ENCODE measurements around the gene RAB31.

Gene RAB31

DNA sequence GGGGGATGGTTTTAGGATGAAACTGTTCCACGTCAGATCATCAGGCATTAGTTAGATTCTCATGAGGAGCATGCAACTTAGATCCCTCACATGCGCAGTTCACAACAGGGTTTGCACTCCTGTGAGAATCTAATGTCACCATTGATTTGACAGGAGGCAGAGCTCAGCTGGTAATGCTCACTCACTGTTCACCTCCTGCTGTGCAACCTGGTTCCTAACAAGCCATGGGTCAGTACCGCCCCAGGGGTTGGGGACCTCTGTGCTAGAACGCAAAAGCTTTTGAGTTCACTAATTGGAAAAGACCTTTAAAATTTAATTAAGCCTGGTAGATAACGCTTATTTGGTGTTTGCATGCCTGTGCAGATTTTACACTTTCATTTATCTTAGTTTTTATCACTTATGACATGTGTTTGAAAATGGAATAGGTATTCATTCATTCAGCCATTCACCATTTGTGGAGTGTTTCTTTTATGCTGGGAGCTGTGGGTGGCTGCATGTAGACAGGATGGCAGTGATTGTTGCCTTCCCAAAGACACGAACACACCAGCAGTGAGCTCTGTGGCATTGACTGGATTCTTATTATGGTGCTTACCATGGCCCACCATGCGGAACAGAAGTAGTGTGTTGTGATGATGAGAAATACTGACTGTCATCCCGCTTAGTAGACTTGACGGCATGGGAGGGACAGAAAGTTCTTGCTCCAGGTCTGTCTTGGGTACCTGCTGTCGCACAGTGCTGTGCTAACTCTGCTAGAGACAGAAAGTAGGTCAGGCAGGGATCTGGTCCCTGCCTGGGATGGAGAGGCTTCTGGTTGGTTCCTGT is 6.4 kb downstream of the RAB31 start:
- DNase-seq: no peak

DNA sequence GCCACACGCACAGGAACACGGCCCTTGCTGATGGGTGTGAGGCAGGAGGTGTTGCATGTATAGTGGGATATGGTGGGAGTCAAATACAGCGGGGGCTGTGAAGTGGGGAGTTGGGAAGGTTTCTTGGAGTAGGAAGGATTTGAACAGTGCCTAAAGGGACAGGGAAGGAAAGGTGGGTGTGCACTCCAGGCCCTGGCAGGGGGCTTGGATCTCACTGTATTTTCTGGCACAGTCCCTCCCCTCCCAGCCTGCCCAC is 6.9 kb downstream of the RAB31 start:
- no peak for DNase-seq

DNA sequence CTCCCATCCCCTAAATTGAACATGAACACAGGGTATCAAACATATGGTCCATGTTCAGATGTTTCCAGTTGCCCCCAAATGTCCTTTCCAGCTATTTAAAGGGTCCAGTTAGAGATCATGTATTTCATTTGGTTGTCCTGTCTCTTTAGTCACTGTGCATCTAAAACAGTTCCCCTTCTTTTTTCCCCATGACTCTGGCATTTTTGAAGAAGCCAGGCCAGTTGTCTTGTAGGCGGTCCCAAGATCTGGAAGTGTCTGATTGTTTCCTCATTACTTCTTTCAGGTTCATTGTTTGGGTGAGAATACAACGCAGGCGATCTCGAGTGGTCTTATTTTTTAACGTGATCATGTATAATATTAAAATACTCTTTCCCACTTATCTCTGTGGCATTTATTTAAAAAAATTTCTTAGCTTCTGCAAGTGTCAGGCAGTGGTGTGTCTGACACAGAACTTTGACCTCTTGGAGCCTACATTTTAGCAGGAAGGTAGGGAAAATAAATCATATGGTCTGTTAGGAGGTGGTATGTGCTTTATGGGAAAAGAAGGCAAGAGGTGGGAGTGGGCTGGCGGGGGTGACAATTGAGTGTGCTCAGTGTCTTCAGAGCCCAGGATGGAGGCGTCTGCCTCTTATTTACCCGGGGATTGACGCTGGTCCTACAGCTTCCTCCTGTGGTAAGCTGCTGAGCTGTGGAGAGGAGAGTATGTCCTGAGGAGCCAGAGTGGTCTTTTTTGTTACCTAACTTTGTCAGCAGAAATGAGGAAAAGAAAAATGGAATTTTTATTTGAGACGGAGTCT is 8.1 kb downstream of the RAB31 start:
- DNase-seq: no peak

DNA sequence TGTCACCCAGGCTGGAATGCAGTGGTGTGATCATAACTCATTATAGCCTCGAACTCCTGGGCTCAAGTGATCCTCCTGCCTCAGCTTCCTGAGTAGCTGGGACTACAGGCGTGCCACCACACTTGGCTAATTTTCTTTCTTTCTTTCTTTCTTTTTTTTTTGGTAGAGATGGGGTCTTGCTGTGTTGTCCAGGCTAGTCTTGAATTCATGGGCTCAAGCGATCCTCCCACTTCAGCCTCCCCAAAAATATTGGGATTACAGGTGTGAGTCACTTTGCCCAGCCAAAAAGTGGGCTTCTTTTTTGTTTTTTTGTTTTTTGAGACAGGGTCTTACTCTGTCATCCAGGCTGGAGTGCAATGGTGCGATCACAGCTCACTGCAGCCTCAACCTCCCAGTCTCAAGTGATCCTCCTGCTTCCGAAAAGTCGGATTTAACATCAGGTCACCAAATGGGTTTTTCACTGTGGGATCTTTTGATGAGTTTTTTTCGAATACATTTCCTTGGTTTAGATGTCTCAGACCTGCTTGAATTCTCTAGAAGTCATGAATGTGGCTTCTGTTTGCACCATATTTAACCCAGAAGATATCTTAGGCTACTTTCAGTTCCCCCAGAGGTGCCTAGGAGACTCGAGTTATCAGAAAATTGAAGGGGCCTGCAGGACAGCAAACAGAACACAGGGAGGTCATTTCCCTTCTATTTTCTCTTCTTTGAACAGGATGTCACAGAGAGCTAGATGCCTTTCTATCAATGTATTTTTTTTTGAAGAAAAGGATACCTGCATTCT is 8.9 kb downstream of the RAB31 start:
- DNase-seq: no peak

DNA sequence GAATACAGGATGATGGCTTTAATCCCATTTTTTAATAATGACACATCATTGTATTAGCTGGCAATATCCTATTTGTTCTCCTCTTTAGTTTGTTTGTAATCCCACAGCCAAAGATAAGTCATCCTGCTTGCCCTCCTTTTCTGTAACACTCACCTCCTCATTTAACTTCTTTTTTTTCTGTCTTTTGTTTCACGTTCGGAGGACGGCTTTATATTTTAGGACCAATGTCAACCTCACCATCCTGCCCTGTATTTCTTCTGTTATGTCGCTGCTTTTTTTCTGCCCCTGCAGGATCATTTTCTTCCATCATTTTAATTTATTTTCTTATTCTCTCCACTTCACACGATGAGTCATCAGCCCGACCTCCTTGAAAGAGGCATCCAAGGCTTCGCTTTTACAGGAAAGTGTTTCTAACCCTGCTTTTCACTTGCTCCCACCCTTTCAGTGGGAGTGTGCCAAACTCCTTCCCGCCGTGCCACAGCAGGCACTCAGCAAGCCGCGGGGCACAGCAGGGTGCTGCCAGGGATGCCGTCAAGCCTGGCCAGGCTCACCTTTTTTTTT is 11.4 kb downstream of the RAB31 start:
- no peak for DNase-seq

DNA sequence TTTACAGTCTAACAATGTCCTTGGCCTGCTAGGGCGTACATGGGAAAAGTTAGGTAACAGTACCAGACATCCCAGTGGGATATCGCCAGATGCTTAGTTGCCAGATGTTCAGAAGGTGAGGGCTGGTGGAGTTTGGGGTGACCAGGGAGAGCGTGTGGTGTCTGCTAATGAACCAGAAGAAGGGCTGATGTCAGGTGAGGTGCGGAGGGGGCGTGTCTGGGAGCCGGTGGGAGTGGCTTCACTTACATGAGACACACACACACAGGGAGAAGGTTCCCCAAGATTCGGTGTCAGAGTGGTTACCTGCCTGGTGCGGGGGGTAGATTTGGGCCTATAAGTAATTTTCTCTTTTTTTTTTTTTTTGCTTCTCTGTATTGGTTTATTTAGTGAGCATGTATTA is 12.2 kb downstream of the RAB31 start:
- DNase-seq: no peak

DNA sequence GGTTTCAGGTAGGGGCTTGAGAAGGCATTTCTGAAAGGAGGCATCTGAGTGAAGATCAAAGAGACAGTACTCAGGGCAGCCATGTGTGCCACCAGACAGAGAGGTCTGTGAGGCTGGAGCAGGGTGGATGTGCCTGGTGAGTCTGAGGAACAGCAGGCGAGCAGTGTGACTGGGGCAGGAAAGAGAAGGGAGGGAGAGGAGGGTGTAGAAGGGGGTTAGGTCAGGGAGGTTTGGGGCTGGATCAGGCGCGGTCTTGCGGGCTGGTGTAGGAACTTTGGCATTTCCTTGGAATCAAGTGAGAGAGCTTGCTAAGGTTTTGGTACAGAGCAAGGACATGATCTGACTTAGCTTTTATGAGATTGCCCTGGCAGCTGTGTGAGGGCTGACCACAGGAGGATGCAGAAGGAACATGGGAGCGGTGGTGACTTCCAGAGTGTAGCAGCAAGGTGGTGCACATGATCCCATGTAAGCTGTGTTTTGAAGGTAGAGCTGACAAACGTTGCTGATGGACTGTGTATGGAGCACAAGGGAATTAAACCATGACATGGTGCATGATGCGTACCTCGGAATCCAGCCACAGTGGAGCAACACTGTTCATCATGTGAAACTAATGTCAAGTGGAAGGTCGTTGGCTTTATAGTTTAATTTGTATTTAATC is 13.9 kb downstream of the RAB31 start:
- no peak for DNase-seq

DNA sequence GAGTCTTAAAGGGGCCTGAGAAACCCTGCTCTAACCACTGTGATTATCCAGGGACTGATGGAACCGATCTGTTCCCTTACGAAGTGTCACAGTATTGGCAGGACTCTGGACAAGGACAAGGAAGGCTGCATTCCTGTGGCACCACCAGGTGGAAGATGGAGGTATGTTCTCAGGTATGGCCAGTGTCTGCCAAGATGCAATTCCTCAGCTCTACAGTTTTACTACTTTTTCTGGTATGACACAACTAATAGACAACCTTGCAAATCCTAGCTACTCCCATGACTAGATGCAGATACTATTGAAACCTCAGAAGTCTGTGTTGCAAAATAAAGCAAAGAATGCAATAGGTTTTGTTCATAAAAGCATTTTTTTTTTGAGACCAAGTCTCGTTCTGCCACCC is 14.6 kb downstream of the RAB31 start:
- no peak for DNase-seq

DNA sequence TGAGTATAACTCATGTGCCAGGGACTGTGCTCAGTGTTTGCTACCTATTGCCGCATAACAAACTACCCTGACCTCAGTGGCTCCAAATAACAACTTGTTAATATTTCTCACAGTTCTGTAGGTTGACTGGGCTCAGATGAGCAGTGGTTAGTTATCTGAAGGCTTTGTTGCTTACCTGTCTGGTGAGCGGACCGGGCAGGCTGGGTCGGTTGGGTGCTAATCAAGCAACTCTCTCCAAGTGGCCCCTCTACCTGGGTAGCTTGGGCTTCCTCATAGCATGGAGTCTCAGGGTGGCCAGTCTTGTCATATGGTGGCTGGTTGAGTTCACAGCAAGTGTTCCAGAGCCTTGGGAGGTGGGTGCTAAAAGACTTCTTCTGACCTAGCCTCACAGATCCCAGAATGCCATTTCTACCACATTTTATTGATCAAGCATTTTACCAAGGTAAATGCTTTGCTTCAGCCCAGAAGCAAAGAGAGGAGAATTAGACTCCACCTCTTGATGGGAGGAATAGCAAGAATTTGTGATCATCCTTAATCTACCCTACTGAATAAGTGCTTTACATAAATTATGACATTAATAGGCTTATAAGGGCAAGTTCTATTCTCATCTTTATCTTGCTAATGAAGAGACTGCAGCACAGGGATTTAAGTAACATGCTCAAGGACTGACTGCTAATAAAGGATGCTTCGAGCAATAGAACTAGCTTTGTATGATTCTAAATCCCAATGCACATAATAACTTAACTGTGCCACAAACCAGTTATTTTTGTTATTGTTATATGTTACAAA is 16.9 kb downstream of the RAB31 start:
- DNase-seq: no peak

DNA sequence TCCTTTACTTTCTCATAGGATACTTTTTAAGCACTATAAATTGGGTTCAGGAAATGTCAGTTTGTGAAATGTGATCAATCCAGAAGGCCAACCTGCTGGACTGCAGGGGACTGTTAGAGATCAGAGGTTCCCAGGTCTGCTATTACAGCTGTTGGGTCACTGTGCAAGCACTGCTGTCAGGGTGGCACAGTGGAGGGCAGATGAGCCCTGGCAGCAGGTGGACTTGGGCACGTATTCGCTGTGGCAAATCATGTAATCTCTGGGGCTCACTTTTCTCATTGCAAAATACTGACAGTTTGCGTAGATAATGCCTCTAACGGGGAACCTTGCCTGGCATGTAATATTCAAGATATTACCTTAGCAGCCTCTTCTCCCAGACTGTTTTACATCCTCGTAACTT is 18.1 kb downstream of the RAB31 start:
- no peak for DNase-seq

DNA sequence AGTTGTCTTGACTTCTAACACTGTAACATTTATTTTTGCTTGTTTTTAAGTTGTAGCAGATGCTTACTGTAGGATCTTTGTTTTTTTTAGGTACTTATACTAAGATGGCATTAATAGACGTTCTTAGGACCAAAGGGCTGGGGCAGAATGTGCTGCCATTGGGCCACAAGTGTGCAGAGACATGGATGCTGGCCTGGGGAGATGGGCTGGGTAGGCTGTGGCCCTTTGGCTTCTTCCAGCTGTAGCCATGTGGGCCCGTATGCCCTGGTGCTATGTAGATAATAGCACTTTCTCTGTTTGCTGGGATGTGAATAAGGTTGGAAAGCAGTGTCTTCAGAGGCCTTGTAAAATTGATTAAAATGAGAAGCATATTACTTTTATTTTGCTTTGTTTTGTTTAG is 18.8 kb downstream of the RAB31 start:
- no peak for DNase-seq

DNA sequence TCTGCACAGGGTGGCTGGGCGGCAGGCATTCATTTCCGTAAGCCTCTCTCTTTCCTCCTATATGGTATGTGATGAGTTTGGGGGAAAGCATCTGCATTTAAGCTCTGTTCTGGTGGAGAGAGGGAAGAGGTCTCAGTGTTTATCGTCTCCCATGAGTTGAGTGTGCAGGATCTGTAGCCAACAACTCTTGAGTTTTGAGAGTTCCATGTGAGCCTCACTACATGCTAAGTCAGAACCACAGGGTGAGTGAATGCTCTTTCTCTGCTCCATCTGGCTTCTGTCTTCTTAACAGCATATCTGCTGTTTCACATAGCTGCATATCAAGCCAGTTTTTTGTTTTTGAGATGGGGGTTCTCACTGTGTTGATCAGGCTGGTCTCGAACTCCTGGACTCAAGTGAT is 22.7 kb downstream of the RAB31 start:
- DNase-seq: no peak

DNA sequence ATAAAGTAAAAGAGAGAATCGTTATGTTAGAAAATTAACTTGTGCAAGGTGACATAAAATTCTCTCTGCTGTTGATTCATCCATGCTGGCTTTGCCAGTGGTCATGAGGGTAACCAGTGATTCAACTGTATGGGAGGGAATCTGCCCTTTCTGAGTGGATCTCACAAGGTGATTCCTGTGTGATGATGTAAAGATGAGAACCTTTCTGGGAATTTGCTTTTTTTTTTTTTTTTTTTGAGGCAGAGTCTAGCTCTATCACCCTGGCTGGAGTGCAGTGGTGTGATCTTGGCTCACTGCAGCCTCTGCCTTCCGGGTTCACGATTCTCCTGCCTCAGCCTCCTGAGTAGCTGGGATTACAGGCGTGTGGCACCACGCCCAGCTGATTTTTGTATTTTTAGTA is 23.3 kb downstream of the RAB31 start:
- DNase-seq: no peak

DNA sequence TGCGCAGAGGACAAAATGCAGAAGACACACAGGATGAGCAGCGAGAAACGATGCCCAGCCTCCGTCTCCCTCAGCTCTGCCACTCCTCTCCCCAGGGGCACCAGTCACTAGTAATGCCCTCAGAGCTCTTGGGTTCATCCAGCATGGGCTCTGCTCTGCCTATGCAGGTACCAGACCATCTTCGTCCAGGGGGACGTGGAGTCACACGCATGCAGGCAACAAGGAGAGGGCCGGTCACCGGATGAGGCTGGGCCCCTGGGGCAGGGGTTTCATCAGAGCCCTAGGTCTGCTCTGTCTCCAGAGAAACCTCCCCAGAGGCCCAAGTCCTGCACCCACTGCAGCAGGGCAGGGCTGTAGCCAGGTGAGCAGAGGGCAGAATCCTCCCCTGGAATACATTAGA is 23.9 kb downstream of the RAB31 start:
- DNase-seq: no peak

DNA sequence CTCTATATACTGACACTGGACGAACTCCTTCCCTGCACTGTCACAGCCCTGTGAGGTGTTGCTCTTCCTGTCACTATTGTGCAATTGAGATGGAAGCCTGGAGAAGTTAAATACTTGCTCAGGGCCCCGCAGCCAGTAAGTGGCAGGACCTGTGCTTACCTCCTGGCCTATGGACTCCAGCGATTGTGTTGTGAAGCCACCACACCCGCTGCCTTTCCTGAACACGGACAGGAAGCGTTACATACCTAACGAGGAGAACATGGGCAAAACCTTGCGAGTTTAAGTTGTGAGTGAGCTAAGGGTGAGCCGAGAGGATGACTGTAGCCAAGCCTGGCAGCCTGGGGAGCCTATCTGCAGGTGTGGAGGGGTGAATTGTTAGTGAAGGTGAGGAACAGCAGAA is 26.1 kb downstream of the RAB31 start:
- DNase-seq: no peak

DNA sequence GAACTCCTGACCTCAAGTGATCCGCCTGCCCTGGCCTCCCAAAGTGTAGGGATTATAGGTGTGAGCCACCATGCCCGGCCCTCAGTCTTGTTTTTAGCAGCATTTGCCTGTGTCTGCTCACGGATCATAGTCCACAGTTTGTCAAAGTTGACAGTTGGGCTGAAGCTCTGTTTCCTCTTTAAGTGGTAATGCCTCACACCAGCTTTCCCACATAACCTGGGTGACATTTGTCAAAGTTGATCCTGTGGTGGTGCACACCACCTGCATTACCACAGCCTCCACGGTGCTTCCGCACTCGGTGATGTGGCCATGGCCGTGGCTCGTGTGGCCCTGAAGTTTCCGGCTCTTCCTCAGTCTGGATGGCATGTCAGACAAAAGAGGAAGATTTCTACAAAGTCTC is 27.1 kb downstream of the RAB31 start:
- DNase-seq: no peak

DNA sequence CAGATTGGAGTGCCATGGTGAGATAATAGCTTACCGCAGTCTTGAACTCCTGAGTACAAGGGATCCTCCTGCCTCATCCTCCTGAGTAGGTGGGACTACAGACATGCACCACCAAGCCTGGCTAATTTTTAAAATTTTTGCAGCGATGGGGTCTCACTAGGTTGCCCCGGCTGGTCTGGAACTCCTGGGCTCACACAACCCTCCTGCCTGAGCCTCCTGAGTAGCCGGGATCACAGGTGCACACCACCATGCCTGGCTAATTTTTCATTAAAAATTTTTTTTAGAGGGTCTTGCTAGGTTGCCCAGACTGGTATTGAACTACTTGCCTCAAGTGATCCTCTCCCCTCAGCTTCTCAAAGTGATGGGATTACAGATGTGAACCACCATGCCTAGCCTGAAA is 27.8 kb downstream of the RAB31 start:
- DNase-seq: no peak

DNA sequence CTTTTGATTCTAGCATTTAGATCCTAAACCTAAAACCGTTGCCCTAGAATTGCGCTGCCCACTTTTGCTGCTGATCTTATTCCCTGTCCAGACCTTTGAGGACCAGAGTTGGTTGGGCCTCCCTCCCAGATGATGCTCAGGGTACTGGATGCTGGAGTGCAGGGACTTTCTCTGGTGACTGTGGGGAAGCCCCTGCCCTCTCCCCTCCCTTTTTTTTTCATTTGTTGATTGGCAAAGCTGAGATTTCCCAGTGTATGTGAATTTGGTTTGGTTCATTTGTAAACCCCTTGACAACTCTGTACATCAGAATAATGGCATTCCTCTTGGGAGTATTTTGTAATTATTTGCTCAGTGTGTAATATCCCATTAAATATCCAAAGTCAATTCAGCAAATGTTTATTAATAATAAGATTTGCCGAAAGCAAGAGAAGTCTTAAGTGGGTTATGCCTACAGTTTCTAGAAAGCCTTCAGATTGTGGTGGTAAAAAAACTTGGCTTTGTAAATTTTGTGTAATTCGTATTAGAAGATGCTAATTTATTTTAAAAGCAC is 28.3 kb downstream of the RAB31 start:
- no peak for DNase-seq

DNA sequence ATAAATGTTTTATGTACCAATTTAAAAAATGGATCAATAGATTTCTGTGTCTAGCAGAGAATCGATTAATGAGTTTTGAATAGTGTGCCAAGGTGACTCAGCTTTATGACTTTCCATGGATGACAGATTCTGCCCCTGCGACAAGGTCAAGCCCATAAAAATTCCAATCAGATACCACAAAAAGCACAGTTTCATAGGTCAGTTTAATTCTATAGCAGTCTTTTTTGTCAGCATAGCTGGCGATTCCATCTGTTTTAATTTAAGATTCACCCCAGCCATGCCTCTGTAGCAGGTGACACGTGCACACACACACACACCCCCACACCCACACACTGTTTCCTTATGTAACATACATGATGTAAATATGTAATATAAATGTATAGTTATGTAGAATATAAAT is 28.9 kb downstream of the RAB31 start:
- DNase-seq: no peak

DNA sequence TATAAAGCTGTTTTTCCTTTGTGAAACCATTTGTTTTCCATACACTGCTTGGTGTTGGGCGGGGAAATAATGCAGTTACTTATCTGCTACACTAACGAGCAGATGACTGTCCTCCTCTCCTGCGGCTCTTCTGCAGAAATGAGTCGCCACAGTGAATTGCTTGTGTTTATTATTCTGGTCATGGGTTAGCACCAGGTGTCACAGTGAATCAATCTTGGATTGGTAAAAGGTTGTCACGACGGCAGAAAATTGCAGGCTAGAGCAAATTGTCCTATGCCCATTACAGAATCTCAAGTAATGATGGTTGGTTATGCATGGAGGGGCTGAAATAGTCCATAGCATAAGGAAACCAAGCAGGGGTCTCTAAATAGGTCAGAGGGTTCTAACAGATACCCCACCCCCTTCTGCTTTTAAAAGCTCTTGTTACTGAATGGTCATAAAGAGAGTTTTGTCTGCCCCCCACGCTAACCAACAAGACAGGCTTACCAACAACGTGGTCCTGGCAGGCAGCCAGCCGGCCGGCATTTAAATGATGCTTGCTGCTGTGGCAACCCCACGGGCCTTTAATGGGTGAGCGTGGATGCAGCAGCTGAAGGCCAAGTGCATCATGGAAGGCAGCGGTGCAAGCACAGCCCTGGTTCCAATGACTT is 29.5 kb downstream of the RAB31 start:
- DNase-seq: no peak

DNA sequence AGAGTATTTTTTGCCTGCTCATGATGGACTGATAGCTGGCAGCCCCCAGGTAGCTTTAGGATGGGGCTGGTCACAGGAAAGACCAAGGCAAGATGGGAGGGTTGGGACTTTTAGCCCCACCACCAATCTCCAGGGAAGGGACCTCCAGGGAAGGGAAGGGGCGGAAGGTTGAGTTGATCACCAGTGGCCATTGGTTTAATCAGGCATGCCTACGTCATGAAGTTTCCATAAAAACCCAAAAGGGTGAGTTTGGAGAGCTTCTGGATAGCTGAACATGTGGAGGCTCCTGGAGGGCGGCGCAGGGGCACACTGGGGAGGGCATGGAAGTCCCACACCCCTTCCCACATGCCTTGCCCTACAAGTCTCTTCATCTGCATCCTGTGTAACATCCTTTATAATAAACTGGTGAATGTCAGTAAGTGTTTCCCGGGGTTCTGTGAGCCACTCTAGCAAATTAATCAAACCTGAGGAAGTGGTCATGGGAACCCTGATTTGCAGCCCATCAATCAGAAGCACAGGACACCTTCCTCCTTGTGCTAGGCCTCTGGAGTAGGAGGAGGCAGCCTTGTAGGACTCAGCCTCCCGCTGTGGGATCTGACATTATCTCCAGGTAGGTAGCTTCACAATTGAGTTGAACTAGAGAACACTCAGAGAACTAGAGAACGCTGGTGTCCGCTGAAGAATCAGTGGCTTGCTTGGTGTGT is 30.3 kb downstream of the RAB31 start:
- no peak for DNase-seq
